Fibroblast of mammary gland (primary cell): ENCODE measurements around the gene NTM.
A peak's percentile ranks its signal among the peaks of the same experiment; 100 is the strongest.

ENCODE experiments used
- DNase-seq: peaks from one replicate; pipeline ENCODE4 v3.0.0-alpha.2; 2010; ENCODE audit warnings: low read depth
- H3K4me3 ChIP-seq: 2 replicates; pipeline ENCODE4 v1.5.1; 2011; ENCODE audit warnings: low read depth, mild to moderate bottlenecking, low read length, moderate library complexity; ENCODE audit not compliant: control insufficient read depth
- TF ChIP-seq, protein P1 (sequence below): conservative IDR thresholded peaks from 2 replicates; pipeline ENCODE4 v1.5.1; 2011; ENCODE audit warnings: low read depth, low read length, inconsistent platforms; ENCODE audit not compliant: control insufficient read depth, insufficient read depth

NTM gene

DNA sequence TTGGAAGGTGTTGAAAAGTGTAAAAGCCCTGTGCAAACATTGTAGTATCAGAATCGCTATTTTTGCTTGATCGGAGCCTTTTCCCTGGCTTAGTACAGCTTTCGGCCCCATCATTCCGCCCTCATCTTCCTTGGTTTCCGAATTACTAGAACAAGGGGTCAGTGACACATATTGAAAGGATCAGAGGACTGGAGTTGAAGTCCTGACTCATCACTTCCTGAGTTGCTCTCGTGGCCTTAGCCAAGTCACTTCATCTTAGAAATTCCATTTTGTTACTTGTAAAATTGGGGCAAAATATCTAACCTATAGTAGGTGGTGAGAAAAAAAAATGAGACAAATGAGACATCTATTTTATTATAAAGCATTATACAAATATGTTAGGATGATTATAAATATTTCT lies 375.0 kb downstream of the NTM start:
- TF ChIP-seq, protein P1, sequence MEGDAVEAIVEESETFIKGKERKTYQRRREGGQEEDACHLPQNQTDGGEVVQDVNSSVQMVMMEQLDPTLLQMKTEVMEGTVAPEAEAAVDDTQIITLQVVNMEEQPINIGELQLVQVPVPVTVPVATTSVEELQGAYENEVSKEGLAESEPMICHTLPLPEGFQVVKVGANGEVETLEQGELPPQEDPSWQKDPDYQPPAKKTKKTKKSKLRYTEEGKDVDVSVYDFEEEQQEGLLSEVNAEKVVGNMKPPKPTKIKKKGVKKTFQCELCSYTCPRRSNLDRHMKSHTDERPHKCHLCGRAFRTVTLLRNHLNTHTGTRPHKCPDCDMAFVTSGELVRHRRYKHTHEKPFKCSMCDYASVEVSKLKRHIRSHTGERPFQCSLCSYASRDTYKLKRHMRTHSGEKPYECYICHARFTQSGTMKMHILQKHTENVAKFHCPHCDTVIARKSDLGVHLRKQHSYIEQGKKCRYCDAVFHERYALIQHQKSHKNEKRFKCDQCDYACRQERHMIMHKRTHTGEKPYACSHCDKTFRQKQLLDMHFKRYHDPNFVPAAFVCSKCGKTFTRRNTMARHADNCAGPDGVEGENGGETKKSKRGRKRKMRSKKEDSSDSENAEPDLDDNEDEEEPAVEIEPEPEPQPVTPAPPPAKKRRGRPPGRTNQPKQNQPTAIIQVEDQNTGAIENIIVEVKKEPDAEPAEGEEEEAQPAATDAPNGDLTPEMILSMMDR = no peak
- peak; percentile 89 for DNase-seq
- no peak overlapping the region for H3K4me3 ChIP-seq

DNA sequence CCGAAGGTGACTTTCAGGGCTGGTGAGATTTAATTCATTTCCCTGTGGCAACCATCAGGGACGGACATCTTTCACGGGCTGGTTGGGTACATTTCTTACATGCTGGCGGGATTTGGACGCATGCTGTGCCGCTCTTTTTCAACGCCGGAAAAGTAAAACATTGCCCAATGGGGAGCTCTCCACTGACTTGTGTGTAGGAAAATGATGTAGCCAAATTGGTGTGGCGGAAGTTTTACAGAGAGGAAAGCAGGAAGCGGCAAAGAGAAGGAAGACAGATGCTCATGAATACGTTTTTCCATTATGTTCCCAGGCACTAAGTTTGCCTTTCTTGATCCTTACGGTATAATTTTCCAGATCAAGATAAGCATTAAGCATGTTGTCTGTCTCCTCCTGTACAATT lies 375.8 kb downstream of the NTM start:
- TF ChIP-seq, protein P1 = no peak
- DNase-seq = no peak
- no peak overlapping the region for H3K4me3 ChIP-seq

DNA sequence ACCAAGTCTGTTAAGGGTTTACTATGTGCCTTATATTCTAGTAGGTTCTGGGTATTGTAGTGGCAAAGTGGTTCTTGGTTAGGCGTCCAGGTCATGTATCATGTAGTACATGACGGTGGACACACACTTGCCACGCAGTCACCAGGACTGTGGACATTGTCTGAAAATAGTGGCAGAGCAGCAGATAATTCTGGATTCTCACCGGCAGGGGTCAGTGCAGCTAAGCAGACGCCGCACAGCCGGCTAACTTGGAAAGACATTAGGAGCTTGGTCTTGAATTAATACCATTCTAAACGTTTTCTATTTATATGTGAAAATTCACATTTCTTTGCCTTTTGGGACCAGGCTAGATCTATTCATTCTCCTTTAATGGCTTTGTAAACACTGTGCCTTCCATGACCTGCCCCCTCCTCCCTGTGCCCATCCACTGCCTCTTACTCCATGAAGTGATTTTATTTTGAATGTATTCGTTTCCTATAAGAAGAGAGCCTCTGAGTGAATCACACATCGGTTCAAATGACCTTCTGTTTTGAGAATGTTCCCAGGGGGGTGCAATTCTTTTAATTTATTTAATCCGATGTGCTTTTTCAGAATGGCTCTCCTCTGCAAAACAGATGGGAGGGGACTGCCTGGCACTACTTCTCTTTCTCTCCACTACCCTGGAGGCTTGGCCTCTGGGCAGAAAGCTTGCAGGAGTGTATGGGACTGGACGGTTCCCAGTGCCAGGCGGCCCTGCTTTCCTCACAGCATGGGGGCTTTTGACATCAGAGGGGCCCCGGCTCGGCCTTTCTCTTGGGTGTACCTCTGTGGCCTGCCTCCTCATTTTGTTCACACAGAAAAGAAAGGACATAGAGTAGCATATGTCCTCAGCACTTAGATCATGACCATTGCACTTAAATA lies 378.0 kb downstream of the NTM start:
- TF ChIP-seq, protein P1 = peak; percentile 87
- H3K4me3 ChIP-seq = no peak overlapping the region
- peak; percentile 80 for DNase-seq

DNA sequence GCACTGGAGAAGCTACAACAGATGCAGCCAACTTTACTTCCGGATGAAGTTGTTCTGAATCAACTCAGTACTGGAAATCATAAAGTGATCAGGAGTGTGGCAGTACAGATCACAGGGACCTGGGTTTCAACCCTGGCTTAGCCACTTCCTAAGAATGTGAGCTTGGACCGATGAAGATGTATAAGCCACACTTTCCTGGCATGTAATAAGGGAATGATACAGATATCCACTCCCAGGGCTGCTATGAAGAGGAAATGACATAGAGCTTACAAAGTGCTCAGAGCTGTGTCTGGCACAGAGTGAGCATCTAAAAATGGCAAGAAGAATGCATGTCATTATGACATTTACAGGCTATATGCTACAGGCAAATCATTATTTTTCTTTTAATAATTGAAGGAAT lies 378.7 kb downstream of the NTM start:
- TF ChIP-seq, protein P1 = no peak
- DNase-seq = peak; percentile 97
- no peak overlapping the region for H3K4me3 ChIP-seq

DNA sequence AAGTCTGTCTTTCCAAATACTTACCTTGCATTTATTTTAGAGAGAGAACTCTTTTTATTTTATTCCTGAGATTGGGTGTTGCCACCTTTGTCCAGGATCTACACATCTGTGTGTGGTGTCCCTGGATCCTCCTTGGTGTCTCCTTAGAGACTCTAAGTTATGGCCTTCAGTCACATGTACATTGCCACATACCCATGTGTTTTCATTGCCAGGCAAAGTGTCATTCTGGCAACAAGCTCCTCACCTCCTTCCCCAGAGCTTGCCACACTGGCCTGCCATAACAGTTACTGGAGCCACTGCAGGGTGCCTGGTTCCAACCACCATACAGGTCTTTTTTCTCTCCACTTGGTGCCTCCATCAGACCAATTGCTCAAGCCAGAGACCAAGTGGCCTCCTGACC lies 379.7 kb downstream of the NTM start:
- no peak overlapping the region for H3K4me3 ChIP-seq
- DNase-seq = no peak
- TF ChIP-seq, protein P1 = no peak

DNA sequence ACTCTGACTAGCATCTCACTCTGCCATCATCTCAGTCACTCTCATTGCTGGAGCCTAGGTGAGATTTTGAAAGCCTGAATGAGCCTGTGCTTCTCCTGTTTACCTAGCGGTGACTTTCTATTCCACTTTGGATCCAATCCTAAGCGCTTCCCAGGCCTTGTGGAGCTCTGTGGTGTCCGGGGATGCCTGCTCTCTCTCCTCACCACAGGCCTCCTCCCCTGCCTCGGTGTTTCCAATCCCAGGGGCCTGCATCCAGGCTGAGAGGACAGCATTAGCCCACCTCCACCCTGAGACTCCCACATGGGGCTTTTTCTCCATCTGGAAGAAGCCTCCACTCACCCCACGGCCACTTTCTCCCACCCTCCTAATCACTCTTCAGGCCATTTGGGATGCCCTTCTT lies 380.3 kb downstream of the NTM start:
- TF ChIP-seq, protein P1 = no peak
- DNase-seq = no peak
- H3K4me3 ChIP-seq = no peak overlapping the region
